ENCODE measurements around the gene LCAT.
"Not testable (repeated sequence)": the region's sequence is repeated elsewhere in the genome, so short reads cannot be mapped to it uniquely, and the experiment has no call there.

LCAT gene

GRCh38 chr16:67943619-67944504 lies at the start of gene LCAT:
TSS of gene LCAT (minus strand) at chr16:67944120. CDS start at chr16:67944101, 19 bp downstream.
- DNase-seq (ENCODE audit: low read depth in 1 of 2, low spot score in 1 of 2) = no peak

GRCh38 chr16:67993207-67994039 lies 49.5 kb upstream of the LCAT start:
- peak; percentile 73 to 79 for DNase-seq (ENCODE audit: low read depth in 1 of 2, low spot score in 1 of 2)

- DNase-seq (ENCODE audit: low read depth in 1 of 2, low spot score in 1 of 2) = no peak
These were observed 48.8 kb upstream of the LCAT start for GRCh38 chr16:67992661-67993206.

- DNase-seq (ENCODE audit: low read depth in 1 of 2, low spot score in 1 of 2) = no peak
These were observed 46.1 kb upstream of the LCAT start for GRCh38 chr16:67990018-67990386.

GRCh38 chr16:67989322-67990017 lies 45.5 kb upstream of the LCAT start:
- DNase-seq (ENCODE audit: low read depth in 1 of 2, low spot score in 1 of 2) = no peak

GRCh38 chr16:67988675-67989074 lies 44.8 kb upstream of the LCAT start:
- DNase-seq (ENCODE audit: low read depth in 1 of 2, low spot score in 1 of 2) = no peak

- no peak for DNase-seq (ENCODE audit: low read depth in 1 of 2, low spot score in 1 of 2)
These were observed 43.7 kb upstream of the LCAT start for GRCh38 chr16:67987460-67988160.

- no peak for DNase-seq (ENCODE audit: low read depth in 1 of 2, low spot score in 1 of 2)
These were observed 43.0 kb upstream of the LCAT start for GRCh38 chr16:67986949-67987348.

- DNase-seq (ENCODE audit: low read depth in 1 of 2, low spot score in 1 of 2) = no peak
These were observed 38.2 kb upstream of the LCAT start for GRCh38 chr16:67982011-67982696.

GRCh38 chr16:67979955-67980678 lies 36.2 kb upstream of the LCAT start, which contains the start of gene DPEP3:
TSS of gene DPEP3 (minus strand) at chr16:67980499. CDS start at chr16:67980380, 119 bp downstream.
- DNase-seq (ENCODE audit: low read depth in 1 of 2, low spot score in 1 of 2) = no peak

GRCh38 chr16:67977469-67978227 lies 33.7 kb upstream of the LCAT start:
- no peak for DNase-seq (ENCODE audit: low read depth in 1 of 2, low spot score in 1 of 2)

GRCh38 chr16:67977005-67977404 lies 33.1 kb upstream of the LCAT start:
- no peak for DNase-seq (ENCODE audit: low read depth in 1 of 2, low spot score in 1 of 2)

- DNase-seq (ENCODE audit: low read depth in 1 of 2, low spot score in 1 of 2) = no peak
These were observed 32.3 kb upstream of the LCAT start for GRCh38 chr16:67976205-67976604.

GRCh38 chr16:67975321-67976105 lies 31.6 kb upstream of the LCAT start:
- no peak for DNase-seq (ENCODE audit: low read depth in 1 of 2, low spot score in 1 of 2)

GRCh38 chr16:67972285-67972684 lies 28.4 kb upstream of the LCAT start:
- not testable (repeated sequence) for DNase-seq (ENCODE audit: low read depth in 1 of 2, low spot score in 1 of 2)

GRCh38 chr16:67971111-67971510 lies 27.2 kb upstream of the LCAT start:
- no peak for DNase-seq (ENCODE audit: low read depth in 1 of 2, low spot score in 1 of 2)

GRCh38 chr16:67969254-67970039 lies 25.5 kb upstream of the LCAT start:
- no peak for DNase-seq (ENCODE audit: low read depth in 1 of 2, low spot score in 1 of 2)
